Measurements from ENCODE around the gene LRRC36. TPM values are rescaled to one million over a fixed set of nuclear protein-coding genes. Genes with fewer than 3 reads are reported as not detected.
A peak's percentile ranks its signal among the peaks of the same experiment; 100 is the strongest.
"Not testable (repeated sequence)": the region's sequence is repeated elsewhere in the genome, so short reads cannot be mapped to it uniquely, and the experiment has no call there.

LRRC36 gene
- total RNA-seq, 1 donor from 2014 or later = 24.1 TPM

GRCh38 chr16:67413978-67414911 is 87.6 kb downstream of the LRRC36 start:
- Mint-ChIP-seq H3K4me1 (ENCODE audit: unreplicated experiment) (peaks cover 12% of the 10 kb centered on the region), H3K27ac (ENCODE audit: unreplicated experiment) (no peak overlapping the region), H3K27me3 (ENCODE audit: unreplicated experiment) (no peaks in the 10 kb centered on the region), H3K9me3 (ENCODE audit: unreplicated experiment) (no peaks in the 10 kb centered on the region), H3K4me3 (ENCODE audit: unreplicated experiment) (peak overlapping the region; percentile 8), H3K36me3 (ENCODE audit: low read depth, unreplicated experiment) (peaks cover 9% of the 10 kb centered on the region)
- no peak for TF ChIP-seq CTCF (IDR thresholded peaks at IDR 0.05; ENCODE audit: unreplicated experiment)
- no peak for DNase-seq (ENCODE audit: low spot score)

DNA sequence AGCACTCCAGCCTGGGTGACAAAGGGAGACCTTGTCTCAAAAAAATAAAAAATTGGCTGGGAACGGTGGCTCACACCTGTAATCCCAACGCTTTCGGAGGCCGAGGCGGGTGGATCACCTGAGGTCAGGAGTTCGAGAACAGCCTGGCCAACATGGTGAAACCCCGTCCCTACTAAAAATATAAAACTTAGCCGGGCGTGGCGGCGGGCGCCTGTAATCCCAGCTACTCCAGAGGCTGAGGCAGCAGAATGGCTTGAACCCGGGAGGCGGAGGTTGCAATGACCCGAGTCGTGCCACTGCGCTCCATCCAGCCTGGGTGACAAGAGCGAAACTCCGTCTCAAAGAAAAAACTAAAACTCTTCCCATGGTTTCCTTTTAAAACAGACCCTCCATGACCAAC is 88.8 kb downstream of the LRRC36 start:
- not testable (repeated sequence) for H3K27me3 Mint-ChIP-seq (ENCODE audit: unreplicated experiment); H3K9me3 Mint-ChIP-seq (ENCODE audit: unreplicated experiment); H3K36me3 Mint-ChIP-seq (ENCODE audit: low read depth, unreplicated experiment); DNase-seq (ENCODE audit: low spot score)
- H3K4me3 Mint-ChIP-seq (ENCODE audit: unreplicated experiment) = peak overlapping the region; percentile 91
- H3K4me1 Mint-ChIP-seq (ENCODE audit: unreplicated experiment) = peaks cover 12% of the 10 kb centered on the region
- H3K27ac Mint-ChIP-seq (ENCODE audit: unreplicated experiment) = peak overlapping the region; percentile 76

DNA sequence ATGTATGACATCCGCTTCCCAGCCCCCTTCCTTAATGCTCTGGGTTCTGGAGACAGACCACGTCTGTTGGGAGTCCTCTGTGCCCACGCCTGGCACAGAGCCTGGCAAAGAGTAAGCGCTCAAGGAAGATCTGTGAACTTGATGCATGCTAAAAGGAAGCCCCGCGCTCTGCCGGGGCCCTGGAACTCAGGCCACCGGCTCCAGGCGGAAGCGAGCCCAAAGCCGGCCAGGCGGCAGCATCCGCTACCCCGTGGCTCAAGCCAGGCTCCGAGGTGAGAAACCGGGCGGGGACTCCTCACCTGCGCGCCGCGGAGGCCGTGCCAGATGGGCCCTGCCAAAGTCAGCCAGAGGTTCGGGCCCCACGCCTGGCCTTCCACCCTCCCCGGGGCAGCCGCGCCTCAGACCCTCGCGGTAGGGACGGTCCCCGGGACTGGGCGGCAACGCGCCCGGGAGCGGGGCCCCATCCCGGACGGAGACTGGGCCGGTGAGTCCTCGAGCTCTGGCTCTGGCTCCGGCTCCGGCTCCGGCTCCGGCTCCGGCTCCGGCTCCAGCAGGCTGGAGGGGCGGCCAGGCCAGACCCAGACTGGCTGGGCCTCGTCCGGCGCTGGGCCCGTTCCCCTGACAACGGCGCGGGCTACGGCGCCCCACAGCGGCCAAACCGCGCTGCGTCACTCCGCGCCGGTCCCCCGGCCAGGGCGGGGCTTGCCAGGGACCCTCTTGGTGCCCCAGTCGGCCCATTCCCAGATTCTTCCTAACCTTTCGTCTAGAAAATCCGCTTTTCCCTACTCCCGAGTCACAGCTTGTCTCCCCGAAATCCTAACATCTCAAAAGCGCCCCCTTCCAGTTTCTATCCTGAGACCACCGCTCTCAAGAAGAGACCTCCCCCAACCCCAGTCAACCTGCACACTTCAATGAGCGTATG is 89.5 kb downstream of the LRRC36 start, which contains the start of gene ZDHHC1:
TSS of gene ZDHHC1 (minus strand) at position 606 of the 922 bp plus-strand sequence. CDS start 8,702 bp downstream, outside the sequence.
- H3K4me1 Mint-ChIP-seq (ENCODE audit: unreplicated experiment) = peaks cover 12% of the 10 kb centered on the region
- H3K4me3 Mint-ChIP-seq (ENCODE audit: unreplicated experiment) = peak within 1 kb of the TSS; percentile 91
- H3K27me3 Mint-ChIP-seq (ENCODE audit: unreplicated experiment) = peaks cover 1% of the 10 kb centered on the region
- H3K9me3 Mint-ChIP-seq (ENCODE audit: unreplicated experiment) = no peaks in the 10 kb centered on the region
- H3K27ac Mint-ChIP-seq (ENCODE audit: unreplicated experiment) = peak within 1 kb of the TSS; percentile 76
- no peak for TF ChIP-seq CTCF (IDR thresholded peaks at IDR 0.05; ENCODE audit: unreplicated experiment)
- H3K36me3 Mint-ChIP-seq (ENCODE audit: low read depth, unreplicated experiment) = peaks cover 9% of the 10 kb centered on the region
- peak; percentile 86 for DNase-seq (ENCODE audit: low spot score)

DNA sequence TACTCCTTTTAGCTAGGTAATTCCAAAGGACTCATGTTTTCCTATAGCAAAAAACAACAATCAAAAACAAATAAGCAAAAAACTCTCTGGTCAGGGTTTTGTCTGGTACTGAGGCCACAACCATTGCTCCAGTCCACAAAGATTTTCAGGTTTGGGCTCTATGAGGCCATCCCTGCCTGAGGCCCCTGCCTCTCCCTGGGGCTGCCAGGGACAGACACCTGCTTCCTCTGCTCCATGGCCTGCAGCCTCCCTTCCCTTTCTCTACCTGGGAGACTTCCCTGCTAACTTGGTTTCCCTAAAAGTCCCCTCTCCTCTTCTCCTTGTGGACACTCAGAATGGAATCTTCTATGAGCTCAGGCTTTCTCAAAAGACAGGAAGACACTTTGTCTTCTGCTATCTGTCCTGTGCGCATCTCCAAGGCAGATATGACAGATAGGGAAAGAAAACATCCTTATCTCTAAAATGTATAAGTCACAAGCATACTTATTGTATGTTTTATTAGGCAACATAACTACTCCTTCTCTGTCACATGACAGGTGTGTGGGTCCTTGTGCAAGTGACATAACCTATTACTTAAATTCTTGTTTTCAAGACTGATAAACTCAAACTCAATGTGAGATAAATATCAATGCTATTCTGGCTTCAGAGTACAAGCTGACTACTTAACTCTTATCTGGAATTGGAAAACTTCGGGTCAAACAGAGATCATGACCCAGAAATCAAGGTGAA is 90.9 kb downstream of the LRRC36 start:
- Mint-ChIP-seq H3K9me3 (ENCODE audit: unreplicated experiment) (no peaks in the 10 kb centered on the region), H3K4me1 (ENCODE audit: unreplicated experiment) (peaks cover 12% of the 10 kb centered on the region), H3K27me3 (ENCODE audit: unreplicated experiment) (peaks cover 1% of the 10 kb centered on the region), H3K4me3 (ENCODE audit: unreplicated experiment) (peak overlapping the region; percentile 50), H3K27ac (ENCODE audit: unreplicated experiment) (no peak overlapping the region), H3K36me3 (ENCODE audit: low read depth, unreplicated experiment) (peaks cover 9% of the 10 kb centered on the region)
- DNase-seq (ENCODE audit: low spot score) = no peak
- no peak for TF ChIP-seq CTCF (IDR thresholded peaks at IDR 0.05; ENCODE audit: unreplicated experiment)

GRCh38 chr16:67419502-67419901 is 92.9 kb downstream of the LRRC36 start:
- DNase-seq (ENCODE audit: low spot score) = no peak
- Mint-ChIP-seq H3K9me3 (ENCODE audit: unreplicated experiment) (no peaks in the 10 kb centered on the region), H3K36me3 (ENCODE audit: low read depth, unreplicated experiment) (peaks cover 5% of the 10 kb centered on the region), H3K4me1 (ENCODE audit: unreplicated experiment) (peaks cover 13% of the 10 kb centered on the region), H3K27me3 (ENCODE audit: unreplicated experiment) (peaks cover 1% of the 10 kb centered on the region), H3K27ac (ENCODE audit: unreplicated experiment) (no peak overlapping the region), H3K4me3 (ENCODE audit: unreplicated experiment) (no peak overlapping the region)
- TF ChIP-seq CTCF (IDR thresholded peaks at IDR 0.05; ENCODE audit: unreplicated experiment) = no peak
